Activated T-cell treated with anti-CD3 and anti-CD28 coated beads, Interleukin-2, amount 50 U/mL, for 1 hour (primary cell): ENCODE data around the gene TOM1.

Experiments
- DNase-seq: peaks from one replicate; pipeline ENCODE4 v3.0.0-alpha.2; 2020

TOM1 gene

GRCh38 chr22:35307892-35308291 is 8.2 kb downstream of the TOM1 start:
- no peak for DNase-seq

- no peak for DNase-seq
These were observed 8.9 kb downstream of the TOM1 start for GRCh38 chr22:35308480-35309021.

GRCh38 chr22:35310556-35311550 is 11.2 kb downstream of the TOM1 start:
- peak; percentile 18 for DNase-seq

- DNase-seq: peak; percentile 10
These were observed 11.9 kb downstream of the TOM1 start for GRCh38 chr22:35311551-35311999.

GRCh38 chr22:35312198-35313059 is 12.7 kb downstream of the TOM1 start:
- peak; percentile 12 for DNase-seq

- peak; percentile 16 for DNase-seq
These were observed 13.8 kb downstream of the TOM1 start for GRCh38 chr22:35313311-35314121.

GRCh38 chr22:35314161-35314942 is 14.7 kb downstream of the TOM1 start:
- DNase-seq: peak; percentile 12

GRCh38 chr22:35315141-35315854 is 15.6 kb downstream of the TOM1 start:
- DNase-seq: no peak

- DNase-seq: no peak
These were observed 16.4 kb downstream of the TOM1 start for GRCh38 chr22:35315855-35316745.

- no peak for DNase-seq
These were observed 17.1 kb downstream of the TOM1 start for GRCh38 chr22:35316751-35317150.

- DNase-seq: no peak
These were observed 18.1 kb downstream of the TOM1 start for GRCh38 chr22:35317680-35318290.

- no peak for DNase-seq
These were observed 18.9 kb downstream of the TOM1 start for GRCh38 chr22:35318346-35319215.

- no peak for DNase-seq
These were observed 19.7 kb downstream of the TOM1 start for GRCh38 chr22:35319244-35319985.

GRCh38 chr22:35322126-35322525 is 22.4 kb downstream of the TOM1 start:
- DNase-seq: no peak

GRCh38 chr22:35322893-35323292 is 23.2 kb downstream of the TOM1 start:
- no peak for DNase-seq

- DNase-seq: no peak
These were observed 23.6 kb downstream of the TOM1 start for GRCh38 chr22:35323305-35323704.

GRCh38 chr22:35324067-35324466 is 24.4 kb downstream of the TOM1 start:
- DNase-seq: no peak
